Iris pigment epithelial cell (primary cell): Measurements from ENCODE around the gene TMEM165.
A peak's percentile ranks its signal among the peaks of the same experiment; 100 is the strongest.

ENCODE experiments used
- DNase-seq: peaks from one replicate; pipeline ENCODE4 v3.0.0-alpha.2; 2011; ENCODE audit warnings: low read depth

Gene TMEM165

DNA sequence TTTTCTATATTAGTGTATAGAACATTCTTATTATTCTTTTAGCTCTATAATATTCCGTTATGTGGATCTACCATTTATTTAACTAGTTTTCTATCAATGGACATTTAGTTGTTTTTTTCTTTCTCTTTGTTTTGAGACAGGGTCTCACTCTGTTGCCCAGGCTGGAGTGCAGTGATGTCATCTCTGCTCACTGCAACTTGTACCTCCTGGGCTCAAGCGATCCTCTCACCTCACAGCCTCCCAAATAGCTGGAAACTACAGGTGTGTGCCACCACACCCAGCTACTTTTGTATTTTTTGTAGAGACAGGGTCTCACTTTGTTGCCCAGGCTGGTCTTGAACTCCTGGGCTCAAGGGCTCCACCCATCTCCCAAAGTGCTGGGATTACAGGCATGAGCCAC lies 10.8 kb downstream of the TMEM165 start:
- DNase-seq: no peak

DNA sequence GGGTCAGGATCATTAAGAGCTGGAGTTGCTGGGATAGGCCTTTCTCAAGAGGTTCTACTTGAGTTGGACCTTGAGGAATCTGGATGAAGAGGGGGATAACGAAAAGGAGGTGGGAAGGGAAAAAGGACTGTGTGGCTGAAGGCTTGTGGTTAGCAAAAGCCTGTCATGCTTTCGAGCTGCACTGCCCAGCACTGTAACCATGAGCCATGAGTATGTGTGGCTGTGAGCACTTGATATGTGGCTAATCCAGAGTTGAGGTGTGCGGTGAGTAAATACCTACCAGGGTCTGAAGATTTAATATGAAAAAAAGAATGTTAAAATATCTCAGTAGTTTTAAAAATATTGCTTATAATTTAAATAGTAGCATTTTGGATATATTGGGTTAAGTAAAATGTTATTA lies 11.4 kb downstream of the TMEM165 start:
- peak; percentile 16 for DNase-seq

DNA sequence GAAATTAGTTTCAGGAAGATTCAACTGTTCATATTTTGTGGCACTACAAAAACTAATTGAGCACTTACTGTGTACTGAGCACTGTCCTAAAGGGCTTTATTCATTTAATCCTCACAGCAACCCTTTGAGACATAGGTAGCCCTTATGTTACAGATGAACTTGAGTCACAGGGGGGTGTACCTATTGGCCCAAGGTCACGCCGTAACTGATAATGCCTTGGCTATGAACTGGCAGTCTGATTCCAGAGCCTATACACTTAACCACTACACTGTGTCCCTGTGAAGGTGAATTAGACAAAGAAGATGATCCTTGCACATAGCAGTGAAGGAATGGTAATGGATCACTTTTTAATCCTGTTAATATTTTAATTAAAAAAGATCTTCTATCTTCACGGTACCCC lies 12.0 kb downstream of the TMEM165 start:
- no peak for DNase-seq

DNA sequence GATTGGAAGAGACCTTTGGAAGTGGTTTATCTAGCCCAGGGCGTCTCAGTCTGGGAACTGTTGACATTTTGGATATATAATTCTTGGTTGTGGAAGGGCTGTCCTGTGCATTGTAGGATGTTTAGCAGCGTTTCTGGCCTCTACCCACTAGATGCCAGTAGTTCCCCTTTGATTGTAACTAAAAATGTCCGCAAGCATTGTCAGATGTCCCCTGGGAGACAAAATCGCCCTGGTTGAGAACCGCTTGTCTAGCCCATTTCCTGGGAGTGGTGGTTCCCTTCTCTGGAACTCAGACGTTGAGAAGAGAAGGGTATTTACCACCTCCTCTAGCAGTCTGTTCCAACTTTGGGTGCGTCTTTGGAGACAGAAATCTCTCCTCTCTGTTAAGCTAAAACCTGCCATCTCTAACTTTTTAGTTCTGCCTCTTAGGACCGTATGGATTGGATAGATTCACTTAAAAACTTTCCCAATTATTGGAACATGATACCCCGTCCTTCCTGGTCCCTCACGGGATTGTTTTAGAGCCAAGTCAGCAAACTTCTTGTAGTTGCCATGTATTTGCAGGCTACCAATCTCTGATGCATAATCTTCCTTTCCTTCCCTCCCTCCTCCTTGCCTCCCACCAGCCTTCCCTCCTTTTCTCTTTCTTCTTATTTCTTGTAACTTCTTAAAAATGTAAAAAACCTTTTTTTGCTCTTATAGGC lies 13.9 kb downstream of the TMEM165 start:
- DNase-seq: peak; percentile 18

DNA sequence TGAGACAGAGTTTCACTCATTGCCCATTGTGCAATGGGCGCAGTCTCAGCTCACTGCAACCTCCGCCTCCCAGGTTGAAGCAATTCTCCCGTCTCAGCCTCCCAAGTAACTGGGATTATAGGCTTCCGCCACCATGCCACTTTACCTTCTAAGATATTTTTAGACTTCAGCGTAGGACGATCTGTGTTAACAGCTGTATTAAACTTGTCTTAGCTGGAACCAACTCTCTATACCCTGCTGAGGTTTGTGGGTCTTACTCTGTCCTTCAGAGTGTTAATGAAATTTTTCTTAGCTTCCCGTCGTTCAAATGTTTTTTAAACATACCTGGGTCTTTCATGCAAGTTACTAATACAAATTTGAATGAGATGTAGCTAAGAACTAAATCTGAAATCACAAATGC lies 14.7 kb downstream of the TMEM165 start:
- no peak for DNase-seq

DNA sequence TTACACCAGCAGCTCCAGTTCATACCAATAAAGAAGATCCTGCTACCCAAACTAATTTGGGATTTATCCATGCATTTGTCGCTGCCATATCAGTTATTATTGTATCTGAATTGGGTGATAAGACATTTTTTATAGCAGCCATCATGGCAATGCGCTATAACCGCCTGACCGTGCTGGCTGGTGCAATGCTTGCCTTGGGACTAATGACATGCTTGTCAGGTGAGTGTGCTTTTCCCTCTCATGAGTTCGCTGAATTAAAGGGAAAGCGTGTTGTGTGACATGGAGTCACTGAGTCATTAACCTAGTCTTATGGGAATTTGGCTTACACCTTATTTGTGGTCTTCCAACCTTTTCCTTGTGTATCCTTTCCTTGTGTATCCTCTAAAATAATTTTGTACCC lies 15.9 kb downstream of the TMEM165 start:
- no peak for DNase-seq

DNA sequence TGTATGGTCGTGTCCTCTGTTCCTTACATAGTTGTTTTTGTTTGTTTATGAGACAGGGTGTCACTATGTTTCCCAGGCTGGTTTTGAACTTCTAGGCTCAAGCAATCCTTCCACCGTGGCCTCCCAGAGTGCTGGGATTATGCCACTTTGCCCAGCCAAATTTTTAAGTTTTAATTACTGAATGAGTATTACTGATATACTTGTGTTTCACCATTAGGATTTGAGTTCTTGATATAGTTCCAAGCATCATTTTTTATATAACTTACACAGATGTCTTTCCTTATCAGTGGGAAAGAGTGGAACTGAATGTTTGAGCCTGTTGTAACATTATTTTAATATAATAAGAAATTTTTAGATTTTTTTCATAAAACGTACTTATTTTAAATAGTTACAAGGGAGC lies 20.4 kb downstream of the TMEM165 start:
- no peak for DNase-seq

DNA sequence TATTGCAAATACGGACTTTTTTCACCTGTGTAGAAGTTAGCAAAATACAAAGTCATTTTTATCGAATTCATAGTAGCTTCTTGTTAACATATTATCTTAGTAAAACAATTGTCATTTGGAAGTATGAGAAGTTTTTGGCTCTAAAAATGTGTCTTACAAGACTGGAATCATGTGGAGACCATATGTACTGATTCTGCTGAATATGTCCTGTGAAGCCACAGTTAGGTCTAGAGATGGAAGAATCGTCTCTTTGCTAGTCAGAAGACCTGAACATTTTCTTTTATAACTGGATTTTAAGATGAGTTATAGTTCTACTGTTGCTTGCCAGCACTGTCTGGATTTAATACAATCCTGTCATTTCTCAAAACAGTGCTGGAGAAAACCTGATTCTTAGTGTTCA lies 29.0 kb downstream of the TMEM165 start:
- DNase-seq: no peak

DNA sequence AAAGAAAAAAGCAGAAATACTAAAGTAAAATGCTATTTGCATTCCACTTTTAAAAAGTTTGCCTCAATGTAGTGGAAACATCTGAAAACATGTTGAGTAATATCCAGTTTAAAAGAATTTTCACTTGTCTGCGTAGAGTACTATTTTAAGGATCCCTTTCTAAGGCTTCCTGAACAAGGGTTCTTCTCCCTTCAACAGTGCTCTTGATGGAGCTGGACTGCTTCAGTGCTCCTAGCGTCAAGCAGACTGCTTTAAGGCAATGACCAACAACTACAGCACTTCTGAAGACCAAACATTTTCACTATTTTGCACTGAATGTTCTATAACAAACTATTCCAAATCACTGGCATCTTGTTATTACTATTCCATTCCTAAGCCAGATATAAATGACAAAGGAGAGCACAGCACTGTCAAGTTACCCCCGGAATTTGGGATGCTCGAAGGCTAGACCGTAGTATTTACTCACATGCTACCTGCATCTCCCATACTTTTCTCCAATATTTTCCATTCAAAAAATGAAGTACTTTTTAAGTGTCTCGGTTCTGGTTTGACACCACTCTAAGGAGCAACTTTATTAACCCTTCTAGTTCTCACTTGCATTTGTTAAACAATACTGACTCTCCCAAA lies 36.1 kb downstream of the TMEM165 start:
- no peak for DNase-seq

DNA sequence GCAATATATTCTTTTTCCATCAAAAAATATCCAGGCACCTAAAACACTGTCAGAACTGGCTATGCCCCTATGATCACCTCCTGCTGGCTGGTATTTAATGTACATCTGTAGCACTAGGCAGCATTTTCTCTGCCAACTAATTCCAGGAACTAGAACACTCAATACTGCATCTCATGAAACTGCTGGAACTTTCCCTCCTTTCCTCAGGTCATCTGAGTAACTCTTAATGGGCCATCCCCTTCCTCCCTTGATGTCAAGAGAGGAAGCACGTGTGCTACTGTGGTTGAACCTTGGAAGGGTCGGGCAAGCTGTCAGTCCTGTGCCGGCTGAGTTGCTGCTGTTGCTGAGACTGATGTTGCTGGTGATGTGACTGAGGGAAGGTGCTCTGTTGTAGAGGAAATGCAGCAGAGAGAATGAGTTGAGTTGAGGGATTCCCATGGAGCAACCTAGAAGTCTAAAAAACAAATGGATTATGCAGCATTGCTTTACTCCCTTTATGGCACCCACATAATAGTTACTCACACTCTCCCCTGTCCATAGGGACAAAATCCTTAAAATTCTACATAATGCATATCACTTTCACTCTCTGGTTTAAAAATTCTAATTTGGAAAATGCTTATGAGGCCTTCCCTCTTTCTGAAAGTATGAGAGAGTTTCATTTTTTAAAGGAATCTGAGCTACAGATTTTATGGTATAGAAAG lies 39.5 kb downstream of the TMEM165 start:
- peak; percentile 49 for DNase-seq

DNA sequence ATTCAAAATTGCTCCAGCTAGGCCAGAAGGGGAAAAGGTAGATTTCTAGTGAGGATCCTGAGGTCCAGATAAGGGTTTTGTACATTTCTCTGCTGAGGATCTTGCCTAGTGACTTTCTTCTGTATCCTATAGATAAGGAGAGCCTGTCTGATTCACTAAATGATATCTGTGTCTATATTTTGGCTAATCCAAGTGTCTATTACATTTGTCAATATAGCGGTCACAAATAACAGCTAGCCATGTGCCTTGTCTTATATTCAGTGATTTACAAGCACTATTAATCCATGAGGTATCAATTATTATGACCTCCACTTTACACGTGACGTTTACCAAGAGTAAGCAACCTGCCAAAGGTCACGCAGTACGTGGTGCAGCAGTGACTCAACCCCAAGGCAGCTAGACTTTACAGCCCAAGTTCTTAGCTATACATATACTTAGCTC lies 41.6 kb downstream of the TMEM165 start:
- peak; percentile 81 for DNase-seq

DNA sequence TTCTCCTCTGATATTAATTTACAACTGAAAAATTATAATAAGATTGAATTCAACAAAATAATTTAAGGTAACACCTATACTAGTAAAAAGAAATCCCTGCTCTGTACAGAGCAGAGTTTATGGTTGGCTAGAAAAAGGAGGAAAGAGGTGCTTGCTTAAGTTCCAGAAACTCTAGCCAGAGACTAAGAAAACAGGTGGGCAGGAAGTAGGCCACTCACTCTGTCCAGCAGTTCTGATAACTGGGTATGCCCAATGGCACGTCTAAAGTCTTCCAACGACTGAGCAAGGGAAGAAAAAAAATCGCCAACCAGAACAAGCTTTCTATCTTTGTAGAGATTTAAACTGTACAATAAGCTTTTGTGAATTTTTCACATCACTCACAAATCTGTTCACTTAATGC lies 42.1 kb downstream of the TMEM165 start:
- DNase-seq: no peak

DNA sequence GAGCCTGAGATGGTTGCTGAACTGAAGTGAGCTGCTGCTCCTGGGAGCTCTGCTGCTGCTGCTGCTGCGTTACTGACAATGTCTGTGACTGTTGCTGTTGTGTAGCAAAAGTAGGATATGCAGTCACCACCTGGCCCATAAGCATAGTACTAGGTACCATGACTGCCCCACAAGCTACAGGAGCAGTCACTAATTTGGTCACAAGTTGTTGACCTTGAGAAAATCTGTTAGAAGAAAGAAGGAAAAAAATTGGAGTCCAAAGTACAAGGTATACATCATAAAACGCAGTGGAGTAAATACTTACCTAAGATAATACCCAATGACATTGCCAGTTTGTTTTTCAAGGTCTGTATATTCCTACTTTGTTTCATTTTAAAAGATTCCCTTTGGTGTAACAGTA lies 42.6 kb downstream of the TMEM165 start:
- DNase-seq: no peak

DNA sequence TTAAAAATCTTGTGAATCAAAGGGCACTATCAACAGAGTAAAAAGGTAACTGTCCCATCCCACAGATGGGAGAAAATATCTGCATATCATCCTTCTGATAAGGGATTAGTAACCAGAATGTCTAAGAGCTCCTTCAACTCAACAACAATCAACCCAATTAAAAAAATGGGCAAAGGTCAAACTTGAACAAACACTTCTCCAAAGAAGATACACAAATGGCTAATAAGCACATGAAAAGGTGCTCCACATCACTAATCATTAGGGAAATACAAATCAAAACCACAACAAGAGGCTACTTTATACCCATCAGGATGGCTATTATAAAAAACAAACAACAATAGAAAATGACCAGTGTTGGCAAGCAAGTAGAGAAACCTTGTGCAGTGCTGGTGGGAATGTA lies 43.3 kb downstream of the TMEM165 start:
- DNase-seq: no peak

DNA sequence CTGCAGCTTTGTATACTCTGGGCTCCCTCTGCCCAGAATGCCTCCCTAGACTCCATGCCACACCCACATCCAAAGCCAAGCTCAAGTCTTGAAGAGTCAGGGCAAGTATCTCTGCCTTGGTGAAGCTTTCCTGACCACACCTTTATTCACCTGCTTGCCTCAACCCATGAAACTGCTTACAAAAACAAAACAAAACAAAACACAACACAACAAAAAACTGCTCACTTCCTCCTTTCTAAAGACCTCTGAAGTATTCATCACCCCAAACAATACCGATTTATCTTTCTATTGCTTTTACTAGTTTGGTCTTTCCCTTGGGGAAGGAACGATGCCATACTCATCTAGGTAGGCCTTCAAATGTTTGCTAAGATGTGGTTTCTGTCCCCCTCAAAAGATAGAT lies 45.0 kb downstream of the TMEM165 start:
- no peak for DNase-seq

DNA sequence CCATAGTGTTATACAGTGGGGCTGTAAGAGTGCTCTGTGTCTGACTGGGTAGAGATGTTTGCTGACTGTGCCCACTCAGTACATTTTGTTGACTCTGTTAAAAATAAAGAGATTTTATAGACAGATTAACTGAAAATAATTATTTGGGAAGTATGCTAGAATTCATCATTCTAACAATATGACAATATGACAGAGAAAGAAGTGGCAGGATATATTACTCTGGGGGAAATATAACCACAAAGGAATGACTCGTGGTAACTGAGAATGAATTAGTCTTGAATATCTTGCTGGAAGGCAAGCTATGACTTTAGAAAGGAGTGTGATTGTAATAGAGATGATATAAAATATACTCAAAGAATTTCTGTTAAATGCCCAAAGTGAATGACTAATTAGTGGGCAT lies 46.8 kb downstream of the TMEM165 start:
- no peak for DNase-seq

DNA sequence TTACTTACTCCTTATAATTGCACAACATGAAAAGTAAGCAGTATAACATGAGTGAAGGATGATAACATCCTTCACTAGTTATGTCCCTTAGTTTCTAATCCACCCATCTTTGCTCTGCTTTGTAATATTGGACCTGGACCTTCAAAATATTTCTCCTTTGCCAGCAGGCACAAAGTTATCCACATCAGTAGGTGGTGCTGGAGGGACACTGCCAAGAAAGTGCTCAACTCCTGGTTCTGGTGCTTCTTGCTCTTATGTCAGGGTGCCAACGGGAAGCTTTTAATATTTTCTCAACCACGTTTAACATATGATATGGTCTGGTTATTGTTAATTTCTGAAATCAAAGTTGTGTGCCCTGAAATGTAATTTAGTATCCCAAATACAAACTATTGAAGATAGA lies 49.1 kb downstream of the TMEM165 start:
- DNase-seq: peak; percentile 55

DNA sequence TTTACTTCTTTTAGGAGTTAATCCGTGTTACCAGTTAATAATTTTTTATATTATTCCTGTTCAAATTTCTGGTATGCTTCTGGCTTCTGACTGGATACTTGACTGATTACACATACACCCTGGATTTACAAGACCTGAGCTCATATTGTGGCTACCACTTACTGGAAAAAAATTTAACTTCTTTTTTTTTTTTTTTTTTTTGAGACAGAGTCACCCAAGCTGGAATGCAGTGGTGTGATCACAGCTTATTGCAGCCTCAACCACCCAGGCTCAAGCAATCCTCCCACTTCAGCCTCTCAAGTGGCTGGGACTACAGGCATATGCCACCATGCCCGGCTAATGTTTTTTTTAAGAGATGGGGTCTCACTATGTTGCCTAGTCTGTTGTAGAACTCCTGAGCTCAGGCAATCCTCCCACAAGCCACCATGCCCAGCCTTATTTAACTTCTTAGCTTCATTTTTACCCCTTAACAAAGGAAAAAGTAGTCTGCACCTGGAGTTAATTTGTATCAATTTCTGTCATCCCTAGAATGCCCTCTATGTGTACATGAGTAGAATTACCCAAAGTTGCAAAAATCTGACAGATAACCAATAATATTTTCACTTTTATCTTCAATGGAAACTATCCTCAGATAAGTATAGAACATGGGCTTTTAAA lies 50.3 kb downstream of the TMEM165 start:
- peak; percentile 90 for DNase-seq

DNA sequence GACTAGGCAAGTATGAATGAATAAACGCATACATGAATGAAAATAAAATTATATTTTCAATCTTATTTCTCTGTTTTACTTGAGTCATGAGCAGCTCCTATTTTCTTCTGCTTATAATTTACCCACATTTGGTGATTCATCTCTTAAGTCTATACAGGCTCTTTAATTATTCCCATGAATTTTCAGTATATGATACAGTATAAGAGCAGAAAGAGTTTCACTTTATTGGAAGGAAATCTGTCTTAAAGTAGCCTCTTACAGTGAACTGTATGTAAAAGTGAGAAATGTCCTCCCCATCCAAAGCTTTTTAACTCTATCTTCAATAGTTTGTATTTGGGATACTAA lies 50.8 kb downstream of the TMEM165 start:
- DNase-seq: peak; percentile 32

DNA sequence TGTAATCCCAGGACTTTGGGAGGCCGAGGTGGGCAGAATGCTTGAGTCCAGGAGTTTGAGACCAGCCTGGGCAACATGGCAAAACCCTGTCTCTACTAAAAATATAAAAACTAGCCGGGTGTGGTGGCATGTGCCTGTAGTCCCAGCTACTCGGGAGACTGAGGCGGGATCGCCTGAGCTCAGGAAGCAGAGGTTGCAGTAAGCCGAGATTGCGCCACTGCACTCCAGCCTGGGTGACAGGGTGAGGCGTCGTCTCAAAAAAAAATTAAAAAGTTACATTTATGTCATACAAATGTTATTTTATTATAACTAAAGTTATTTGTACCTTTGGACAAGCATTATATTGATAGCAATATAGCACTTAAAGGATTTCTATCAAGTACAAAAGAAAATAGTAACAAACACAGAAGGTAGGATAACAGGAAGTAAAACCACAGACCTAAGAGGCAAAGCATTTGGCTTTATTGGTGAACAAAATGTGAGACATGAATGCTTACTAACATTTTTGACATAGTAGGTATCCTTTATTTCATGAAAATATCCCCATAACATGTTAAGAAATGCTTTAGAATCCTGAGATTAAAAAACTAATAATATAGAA lies 51.5 kb downstream of the TMEM165 start:
- DNase-seq: peak; percentile 17

DNA sequence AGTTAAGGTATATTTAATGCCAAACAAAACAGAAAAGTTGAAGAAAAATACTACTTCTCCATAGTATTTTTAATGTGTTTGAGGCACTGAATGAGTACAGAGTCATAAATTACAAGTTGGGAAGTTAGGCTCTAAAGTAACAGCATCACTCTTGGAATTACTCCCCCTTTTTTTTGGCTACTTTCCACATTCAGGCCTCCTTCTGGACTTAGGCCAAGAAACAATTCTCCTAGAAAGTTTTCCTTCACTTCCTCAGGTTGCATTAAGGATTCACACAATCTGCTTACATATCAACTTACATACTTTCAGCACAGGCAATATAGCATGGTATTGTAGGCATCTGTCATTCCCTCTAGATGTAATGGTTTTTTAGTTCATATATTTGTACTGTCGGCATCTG lies 52.1 kb downstream of the TMEM165 start:
- DNase-seq: peak; percentile 39

DNA sequence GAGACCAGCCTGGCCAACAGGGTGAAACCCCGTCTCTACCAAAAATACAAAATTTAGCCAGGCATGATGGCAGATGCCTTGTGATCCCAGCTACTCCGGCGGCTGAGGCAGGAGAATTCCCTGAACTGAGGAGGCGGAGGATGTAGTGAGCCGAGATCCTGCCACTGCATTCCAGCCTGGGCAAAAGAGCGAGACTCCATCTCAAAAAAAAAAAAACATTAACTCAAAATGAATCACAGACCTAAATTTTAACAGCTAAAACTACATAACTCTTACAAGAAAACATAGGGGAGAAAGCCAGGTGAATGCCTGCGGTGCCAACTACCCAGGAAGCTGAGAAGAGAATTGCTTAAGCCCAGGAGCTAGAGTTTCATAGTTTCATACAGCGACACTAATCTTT lies 54.8 kb downstream of the TMEM165 start:
- no peak for DNase-seq

DNA sequence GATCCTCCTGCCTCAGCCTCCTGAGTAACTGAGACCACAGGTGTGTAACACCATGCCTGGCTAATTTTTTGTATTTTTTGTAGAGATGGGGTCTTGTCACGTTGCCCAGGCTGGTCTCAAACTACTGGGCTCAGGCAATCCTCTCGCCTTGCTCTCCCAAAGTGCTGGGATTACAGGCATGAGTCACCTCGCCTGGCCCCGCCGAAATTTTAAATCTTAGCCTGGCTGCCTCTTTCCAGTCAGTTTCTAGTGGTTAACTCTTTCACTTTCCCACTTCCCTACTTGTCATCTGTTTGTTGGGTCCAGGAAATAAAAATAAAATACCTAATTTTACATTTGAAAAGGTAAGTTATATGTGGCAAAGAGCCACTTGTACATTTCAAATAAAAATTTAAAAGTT lies 62.4 kb downstream of the TMEM165 start:
- peak; percentile 62 for DNase-seq
